Choroid plexus epithelial cell (primary cell): ENCODE measurements around the gene POC5.

ENCODE experiments used
- DNase-seq: peaks from one replicate; pipeline ENCODE4 v3.0.0-alpha.2; 2010; ENCODE audit warnings: low read depth
- H3K4me3 ChIP-seq: 2 replicates; pipeline ENCODE4 v1.5.1; 2011; ENCODE audit warnings: low read depth, mild to moderate bottlenecking, control low read depth, low read length, moderate library complexity
- TF ChIP-seq, protein P1 (sequence below): conservative IDR thresholded peaks from 2 replicates; pipeline ENCODE4 v1.5.1; 2011; ENCODE audit warnings: low read depth, mild to moderate bottlenecking, control low read depth, inconsistent platforms, low read length, moderate library complexity

POC5 gene

GRCh38 chr5:75662061-75662460, 55.2 kb downstream of the POC5 start:
- H3K4me3 ChIP-seq, result no peak overlapping the region
- no peak for DNase-seq
- TF ChIP-seq, protein P1, sequence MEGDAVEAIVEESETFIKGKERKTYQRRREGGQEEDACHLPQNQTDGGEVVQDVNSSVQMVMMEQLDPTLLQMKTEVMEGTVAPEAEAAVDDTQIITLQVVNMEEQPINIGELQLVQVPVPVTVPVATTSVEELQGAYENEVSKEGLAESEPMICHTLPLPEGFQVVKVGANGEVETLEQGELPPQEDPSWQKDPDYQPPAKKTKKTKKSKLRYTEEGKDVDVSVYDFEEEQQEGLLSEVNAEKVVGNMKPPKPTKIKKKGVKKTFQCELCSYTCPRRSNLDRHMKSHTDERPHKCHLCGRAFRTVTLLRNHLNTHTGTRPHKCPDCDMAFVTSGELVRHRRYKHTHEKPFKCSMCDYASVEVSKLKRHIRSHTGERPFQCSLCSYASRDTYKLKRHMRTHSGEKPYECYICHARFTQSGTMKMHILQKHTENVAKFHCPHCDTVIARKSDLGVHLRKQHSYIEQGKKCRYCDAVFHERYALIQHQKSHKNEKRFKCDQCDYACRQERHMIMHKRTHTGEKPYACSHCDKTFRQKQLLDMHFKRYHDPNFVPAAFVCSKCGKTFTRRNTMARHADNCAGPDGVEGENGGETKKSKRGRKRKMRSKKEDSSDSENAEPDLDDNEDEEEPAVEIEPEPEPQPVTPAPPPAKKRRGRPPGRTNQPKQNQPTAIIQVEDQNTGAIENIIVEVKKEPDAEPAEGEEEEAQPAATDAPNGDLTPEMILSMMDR, result no peak

DNA sequence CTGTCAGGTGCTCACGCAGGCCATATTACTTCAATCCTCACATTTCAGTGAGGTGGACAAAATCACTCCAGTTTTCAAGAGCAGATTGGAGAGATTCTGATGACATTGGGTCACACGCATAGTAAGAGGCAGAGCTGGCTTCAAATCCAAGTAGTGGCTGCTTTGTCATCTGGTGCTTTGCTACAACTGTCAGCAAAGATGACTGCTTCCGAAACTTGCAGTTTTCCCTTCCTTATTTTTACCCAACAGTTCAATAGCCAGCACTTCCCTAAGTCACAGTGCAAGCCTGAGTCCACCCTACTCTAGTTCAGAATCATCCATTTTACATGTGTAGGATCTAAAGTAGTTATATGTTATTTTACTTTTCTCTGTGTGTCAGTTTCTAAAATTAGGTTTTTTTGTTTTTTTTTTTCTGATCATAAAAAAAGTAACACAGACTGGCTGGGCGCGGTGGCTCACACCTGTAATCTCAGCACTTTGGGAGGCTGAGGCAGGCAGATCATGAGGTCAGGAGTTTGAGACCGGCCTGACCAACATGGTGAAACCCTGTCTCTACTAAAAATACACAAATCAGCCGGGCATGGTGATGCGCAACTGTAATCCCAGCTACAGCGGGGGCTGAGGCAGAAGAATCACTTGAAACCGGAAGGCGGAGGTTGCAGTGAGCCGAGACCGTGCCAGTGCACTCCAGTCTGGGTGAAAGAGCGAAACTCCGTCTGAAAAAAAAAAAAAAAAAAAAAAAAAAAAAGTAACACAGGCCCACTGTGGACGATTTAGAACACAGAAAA, 56.4 kb downstream of the POC5 start:
- H3K4me3 ChIP-seq, result no peak overlapping the region
- no peak for DNase-seq
- TF ChIP-seq, protein P1, result no peak

DNA sequence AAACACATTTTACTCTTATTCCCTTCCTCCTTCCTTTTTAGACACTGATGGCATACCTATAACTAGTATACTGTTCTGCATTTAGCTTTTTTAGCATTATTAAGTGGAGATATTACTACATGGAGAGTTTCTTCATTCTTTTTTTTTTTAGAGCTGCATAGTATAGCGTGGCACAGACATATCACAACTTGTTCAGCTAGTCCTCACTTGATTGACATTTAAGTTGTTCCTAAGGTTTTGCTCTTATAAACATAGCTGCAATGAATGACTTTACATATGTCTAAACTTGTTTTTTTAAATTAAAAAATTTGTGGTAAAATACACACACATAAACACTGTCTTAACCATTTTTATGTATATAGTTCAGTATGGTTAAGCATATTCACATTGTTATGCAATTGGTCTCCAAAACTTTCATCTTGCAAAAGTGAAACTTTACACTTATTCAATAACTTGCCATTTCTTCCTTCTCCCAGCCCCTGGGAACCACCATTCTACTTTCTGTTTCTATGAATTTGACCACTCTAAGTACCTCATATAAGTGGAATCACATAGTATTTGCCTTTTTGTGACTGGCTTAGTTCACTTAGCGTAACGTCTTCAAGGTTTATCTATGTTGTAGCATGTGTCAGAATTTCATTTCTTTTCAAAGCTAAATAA, 57.3 kb downstream of the POC5 start:
- no peak overlapping the region for H3K4me3 ChIP-seq
- no peak for DNase-seq
- TF ChIP-seq, protein P1, result no peak

DNA sequence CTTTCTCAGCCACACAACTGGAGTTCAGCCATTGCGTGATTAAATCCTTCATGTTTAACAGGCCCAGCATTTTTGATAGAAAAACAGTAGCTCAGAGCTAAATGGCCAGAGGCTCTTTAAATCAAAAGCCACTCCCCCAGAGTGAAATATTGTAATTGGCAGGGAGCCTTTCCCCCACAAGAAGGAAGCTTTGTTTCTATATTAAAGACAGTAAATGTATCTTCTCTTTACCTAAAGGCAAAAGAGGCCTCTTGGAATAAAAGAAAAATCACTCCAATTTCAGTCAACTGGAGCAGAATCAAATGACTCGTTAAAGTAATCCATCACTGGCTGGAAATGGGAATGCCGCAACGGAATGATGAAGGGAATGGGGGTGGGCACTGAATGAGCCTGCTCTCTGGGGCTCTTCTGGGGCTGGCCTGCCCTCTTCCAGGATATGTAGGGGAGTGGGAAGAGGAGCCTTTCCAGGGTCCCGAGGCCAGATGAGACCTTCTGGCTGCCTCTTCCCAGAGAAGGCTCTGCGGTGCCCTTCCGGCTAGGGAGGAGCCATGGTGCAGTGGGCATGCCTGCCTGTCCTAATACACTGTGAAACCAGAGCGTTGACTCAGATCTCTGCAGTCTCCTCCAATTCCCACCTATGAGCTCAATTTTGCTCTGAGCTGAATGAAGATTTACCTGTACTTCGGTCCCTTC, 60.8 kb downstream of the POC5 start:
- H3K4me3 ChIP-seq, result peak overlapping the region; percentile 58

GRCh38 chr5:75654693-75655295, 62.4 kb downstream of the POC5 start:
- DNase-seq, result no peak
- no peak overlapping the region for H3K4me3 ChIP-seq
- TF ChIP-seq, protein P1, result no peak

More for the DNA sequence above, 60.8 kb downstream of the POC5 start:
- peak; percentile 52 for DNase-seq
- TF ChIP-seq, protein P1, result no peak

- TF ChIP-seq, protein P1, result no peak
- no peak overlapping the region for H3K4me3 ChIP-seq
- DNase-seq, result no peak
These were observed 63.7 kb downstream of the POC5 start for GRCh38 chr5:75653521-75653920.
